Measurements from ENCODE around the gene CCR4. TPM values are rescaled to one million over a fixed set of nuclear protein-coding genes. Genes with fewer than 3 reads are reported as not detected.

The CCR4 gene
- total and polyA plus RNA-seq, 2 experiments from 2014 or later, result 0.13 TPM; not detected in 1

DNA sequence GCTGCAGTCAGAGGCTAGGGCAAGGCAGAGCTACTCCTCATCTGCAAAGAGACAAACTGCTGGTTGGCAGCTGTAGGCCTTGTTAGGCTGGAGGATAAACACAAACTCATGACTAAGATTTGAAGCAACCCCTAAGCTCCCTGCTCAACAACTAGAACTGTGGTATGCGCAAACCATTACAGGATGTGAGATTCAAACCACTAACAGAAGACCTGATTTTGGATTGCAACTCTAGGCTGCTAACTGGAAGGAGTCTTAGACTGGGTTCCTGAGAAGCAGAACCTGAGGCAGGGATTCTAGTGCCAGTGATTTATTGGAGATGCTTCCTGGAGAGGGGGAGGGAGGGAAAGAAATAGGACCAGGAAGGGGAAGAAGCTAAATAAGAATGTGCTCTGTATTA lies 22.5 kb downstream of the CCR4 start:
- Histone ChIP-seq H3K27ac (no peak overlapping the region), H3K4me3 (no peak overlapping the region), H3K9me2 (replicated peaks; ENCODE audit: insufficient read depth) (no peaks in the 10 kb centered on the region), H3K79me2 (no peaks in the 10 kb centered on the region), H3K9me3 (ENCODE audit: low read depth) (no peaks in the 10 kb centered on the region), H3K4me1 (ENCODE audit: insufficient read depth) (peaks cover 10% of the 10 kb centered on the region), H3K4me2 (no peak overlapping the region), H3K36me3 (replicated peaks; ENCODE audit: insufficient read depth, low read depth) (no peaks in the 10 kb centered on the region), H2AFZ (no peak overlapping the region), H4K20me1 (ENCODE audit: insufficient read depth, poor library complexity, severe bottlenecking) (no peaks in the 10 kb centered on the region), H3K27me3 (no peaks in the 10 kb centered on the region)
- TF ChIP-seq EZH2phosphoT487 (IDR thresholded peaks at IDR 0.05; ENCODE audit: low read depth, severe bottlenecking, unreplicated experiment) (no peak), EZH2 (IDR thresholded peaks at IDR 0.05; ENCODE audit: borderline replicate concordance) (no peak)
- TF ChIP-seq, protein P1, sequence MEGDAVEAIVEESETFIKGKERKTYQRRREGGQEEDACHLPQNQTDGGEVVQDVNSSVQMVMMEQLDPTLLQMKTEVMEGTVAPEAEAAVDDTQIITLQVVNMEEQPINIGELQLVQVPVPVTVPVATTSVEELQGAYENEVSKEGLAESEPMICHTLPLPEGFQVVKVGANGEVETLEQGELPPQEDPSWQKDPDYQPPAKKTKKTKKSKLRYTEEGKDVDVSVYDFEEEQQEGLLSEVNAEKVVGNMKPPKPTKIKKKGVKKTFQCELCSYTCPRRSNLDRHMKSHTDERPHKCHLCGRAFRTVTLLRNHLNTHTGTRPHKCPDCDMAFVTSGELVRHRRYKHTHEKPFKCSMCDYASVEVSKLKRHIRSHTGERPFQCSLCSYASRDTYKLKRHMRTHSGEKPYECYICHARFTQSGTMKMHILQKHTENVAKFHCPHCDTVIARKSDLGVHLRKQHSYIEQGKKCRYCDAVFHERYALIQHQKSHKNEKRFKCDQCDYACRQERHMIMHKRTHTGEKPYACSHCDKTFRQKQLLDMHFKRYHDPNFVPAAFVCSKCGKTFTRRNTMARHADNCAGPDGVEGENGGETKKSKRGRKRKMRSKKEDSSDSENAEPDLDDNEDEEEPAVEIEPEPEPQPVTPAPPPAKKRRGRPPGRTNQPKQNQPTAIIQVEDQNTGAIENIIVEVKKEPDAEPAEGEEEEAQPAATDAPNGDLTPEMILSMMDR (IDR thresholded peaks at IDR 0.05; ENCODE audit: poor library complexity), result no peak
- WGBS (ENCODE audit: low lambda C conversion rate, missing lambda C conversion rate), result 53% methylated on average over 1 of the region's 1 CpG
- no peak for DNase-seq (ENCODE audit: low spot score)

DNA sequence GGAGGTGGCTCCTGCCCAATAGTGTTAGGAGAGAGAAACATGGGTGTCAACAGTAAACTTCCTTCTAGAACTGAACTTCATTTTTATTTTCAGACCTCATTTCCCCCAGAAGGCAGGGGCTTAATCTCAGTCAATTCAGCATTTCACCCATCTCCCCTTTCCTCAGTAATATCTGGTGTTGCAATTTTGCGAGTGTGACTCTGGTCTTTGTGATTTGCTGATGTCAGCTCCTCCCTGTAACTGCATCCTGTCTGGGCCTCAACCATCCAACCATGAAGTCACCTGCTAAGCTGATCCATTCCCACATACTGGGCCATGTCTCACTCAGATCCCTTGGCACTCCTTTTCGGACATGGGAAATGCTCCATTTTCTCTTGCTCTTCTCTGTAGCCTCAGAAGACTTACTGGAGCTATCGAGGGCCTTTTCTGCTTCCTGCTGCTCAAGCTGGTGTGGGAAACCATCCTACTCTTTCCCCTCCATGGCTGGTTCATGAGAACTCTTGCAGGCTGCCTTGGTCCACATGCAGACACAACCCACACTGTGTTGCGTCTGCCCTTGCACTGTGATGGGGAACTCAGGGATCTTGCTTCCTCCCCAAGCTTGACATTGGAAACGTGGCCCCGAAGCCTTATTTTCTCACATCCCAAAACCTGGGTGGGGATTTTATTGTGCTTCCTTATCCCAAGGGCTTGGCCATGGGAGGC lies 24.6 kb downstream of the CCR4 start:
- no peaks in the 10 kb centered on the region for H3K9me3 ChIP-seq (ENCODE audit: low read depth)
- no peaks in the 10 kb centered on the region for H3K4me1 ChIP-seq (ENCODE audit: insufficient read depth)
- H3K9me2 ChIP-seq (replicated peaks; ENCODE audit: insufficient read depth), result no peaks in the 10 kb centered on the region
- WGBS (ENCODE audit: low lambda C conversion rate, missing lambda C conversion rate), result 88% methylated on average over 6 of the region's 6 CpGs
- no peaks in the 10 kb centered on the region for H3K36me3 ChIP-seq (replicated peaks; ENCODE audit: insufficient read depth, low read depth)
- no peaks in the 10 kb centered on the region for H3K79me2 ChIP-seq
- TF ChIP-seq, protein P1 (IDR thresholded peaks at IDR 0.05; ENCODE audit: poor library complexity), result no peak
- no peak for TF ChIP-seq EZH2 (IDR thresholded peaks at IDR 0.05; ENCODE audit: borderline replicate concordance)
- TF ChIP-seq EZH2phosphoT487 (IDR thresholded peaks at IDR 0.05; ENCODE audit: low read depth, severe bottlenecking, unreplicated experiment), result no peak
- no peak overlapping the region for H2AFZ ChIP-seq
- no peak for DNase-seq (ENCODE audit: low spot score)
- no peak overlapping the region for H3K27ac ChIP-seq
- H4K20me1 ChIP-seq (ENCODE audit: insufficient read depth, poor library complexity, severe bottlenecking), result no peaks in the 10 kb centered on the region
- H3K4me2 ChIP-seq, result no peak overlapping the region
- H3K4me3 ChIP-seq, result no peak overlapping the region
- no peaks in the 10 kb centered on the region for H3K27me3 ChIP-seq

DNA sequence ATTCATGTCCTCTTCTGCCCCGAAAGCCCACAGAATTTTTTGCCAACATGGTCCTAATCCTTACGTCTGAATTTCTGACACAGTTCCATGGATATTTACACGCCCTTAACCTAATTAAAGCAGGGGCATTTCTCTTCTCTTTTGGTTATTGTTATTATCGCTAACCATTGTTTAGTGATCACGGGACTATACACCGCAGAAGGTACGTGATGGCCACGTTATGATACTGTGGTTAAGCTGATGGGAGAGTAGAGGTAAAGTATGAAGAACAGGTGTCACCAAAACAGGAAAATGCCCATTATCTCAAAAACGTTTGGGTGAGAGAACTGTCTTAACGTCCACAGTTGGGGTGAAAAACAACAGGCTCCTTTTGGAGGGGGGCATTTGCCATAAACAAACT lies 26.4 kb downstream of the CCR4 start:
- TF ChIP-seq EZH2phosphoT487 (IDR thresholded peaks at IDR 0.05; ENCODE audit: low read depth, severe bottlenecking, unreplicated experiment) (no peak), EZH2 (IDR thresholded peaks at IDR 0.05; ENCODE audit: borderline replicate concordance) (no peak)
- TF ChIP-seq, protein P1 (IDR thresholded peaks at IDR 0.05; ENCODE audit: poor library complexity), result no peak
- no peak for DNase-seq (ENCODE audit: low spot score)
- H3K27me3 ChIP-seq, result no peaks in the 10 kb centered on the region

More for the DNA sequence above, 26.4 kb downstream of the CCR4 start:
- Histone ChIP-seq H3K4me1 (ENCODE audit: insufficient read depth) (no peaks in the 10 kb centered on the region), H2AFZ (no peak overlapping the region), H3K79me2 (no peaks in the 10 kb centered on the region), H3K4me3 (no peak overlapping the region), H3K9me3 (ENCODE audit: low read depth) (no peaks in the 10 kb centered on the region), H3K36me3 (replicated peaks; ENCODE audit: insufficient read depth, low read depth) (no peaks in the 10 kb centered on the region), H3K9me2 (replicated peaks; ENCODE audit: insufficient read depth) (no peaks in the 10 kb centered on the region), H3K4me2 (no peak overlapping the region), H3K27ac (no peak overlapping the region), H4K20me1 (ENCODE audit: insufficient read depth, poor library complexity, severe bottlenecking) (no peaks in the 10 kb centered on the region)
- 84% methylated on average over 10 of the region's 10 CpGs for WGBS (ENCODE audit: low lambda C conversion rate, missing lambda C conversion rate)
